Activated B cell treated with CpG ODN at 0.5 μM for 24 hours (primary cell): ENCODE results near the gene MGAT5. TPM values are rescaled to one million over a fixed set of nuclear protein-coding genes. Genes with fewer than 3 reads are reported as not detected.

ENCODE experiments used
- ATAC-seq: fragments of 200-7000 bp; cut with Tn5 transposase; one replicate; pipeline ENCODE4 v1.10.0; 2021; ENCODE audit warnings: low read depth, mild to moderate bottlenecking, moderate library complexity
- CTCF ChIA-PET: fragments of 350-600 bp; sonication (Branson Sonifier 250); formaldehyde crosslinking; loops from one replicate; lab custom pipeline; 2021; ENCODE audit warnings: antibody characterized with exemption; lab: Charles Lee
- POLR2A ChIA-PET: fragments of 350-600 bp; sonication (Branson Sonifier 250); formaldehyde crosslinking; loops from one replicate; lab custom pipeline; 2021; ENCODE audit warnings: antibody characterized with exemption; lab: Charles Lee
- DNase-seq: peaks from one replicate; pipeline ENCODE4 v3.0.0; 2022
- H3K27ac Mint-ChIP-seq: one replicate; pipeline ENCODE4 v1.8.0; 2020; ENCODE audit warnings: mixed read lengths
- H3K27me3 Mint-ChIP-seq: one replicate; pipeline ENCODE4 v1.8.0; 2021; ENCODE audit warnings: mixed read lengths
- H3K36me3 Mint-ChIP-seq: one replicate; pipeline ENCODE4 v1.8.0; 2021; ENCODE audit warnings: low read depth, mixed read lengths
- H3K4me1 Mint-ChIP-seq: one replicate; pipeline ENCODE4 v1.8.0; 2021; ENCODE audit warnings: mixed read lengths
- H3K4me3 Mint-ChIP-seq: one replicate; pipeline ENCODE4 v1.8.0; 2020; ENCODE audit warnings: mild to moderate bottlenecking, mixed read lengths
- H3K9me3 Mint-ChIP-seq: one replicate; pipeline ENCODE4 v1.8.0; 2020; ENCODE audit warnings: mixed read lengths
- intact Hi-C: fragments of 100-400 bp; cut with micrococcal nuclease; formaldehyde crosslinking; loops from one replicate; pipeline ENCODE4 v1.15.1; 2024
- total RNA-seq: library from RNA; stranded (reverse); gene quantifications from 2 replicates; pipeline ENCODE4 v1.2.3, GENCODE V29; 2022
- TF ChIP-seq, protein P1 (sequence below): fragments of 200-600 bp; IDR thresholded peaks from one replicate; pipeline ENCODE4 v1.8.0; 2022; ENCODE audit warnings: antibody characterized with exemption, mild to moderate bottlenecking

MGAT5 gene
- total RNA-seq, 1 donor from 2014 or later = 66.7 TPM

GRCh38 chr2:134305109-134305491, 51.2 kb downstream of the MGAT5 start:
- H3K9me3 Mint-ChIP-seq = no peaks in the 10 kb centered on the region
- DNase-seq (no peak), ATAC-seq (no peak)
- POLR2A ChIA-PET = interaction anchor here (0.6 to 1.4 kb wide), 2 partner anchors 9 to 1671 kb away, joined by 5 read pairs; no protein-coding TSS in a partner anchor
- CTCF ChIA-PET = interaction anchor here (0.7 to 1.5 kb wide), 3 partner anchors 30 to 59 kb away, joined by 3 to 6 read pairs (median 4); no protein-coding TSS in a partner anchor
- no peaks in the 10 kb centered on the region for H3K27me3 Mint-ChIP-seq
- H3K27ac Mint-ChIP-seq = no peak overlapping the region
- no peak overlapping the region for H3K4me3 Mint-ChIP-seq
- peaks cover 90% of the 10 kb centered on the region for H3K4me1 Mint-ChIP-seq
- intact Hi-C loops = no loop called here
- TF ChIP-seq, protein P1, sequence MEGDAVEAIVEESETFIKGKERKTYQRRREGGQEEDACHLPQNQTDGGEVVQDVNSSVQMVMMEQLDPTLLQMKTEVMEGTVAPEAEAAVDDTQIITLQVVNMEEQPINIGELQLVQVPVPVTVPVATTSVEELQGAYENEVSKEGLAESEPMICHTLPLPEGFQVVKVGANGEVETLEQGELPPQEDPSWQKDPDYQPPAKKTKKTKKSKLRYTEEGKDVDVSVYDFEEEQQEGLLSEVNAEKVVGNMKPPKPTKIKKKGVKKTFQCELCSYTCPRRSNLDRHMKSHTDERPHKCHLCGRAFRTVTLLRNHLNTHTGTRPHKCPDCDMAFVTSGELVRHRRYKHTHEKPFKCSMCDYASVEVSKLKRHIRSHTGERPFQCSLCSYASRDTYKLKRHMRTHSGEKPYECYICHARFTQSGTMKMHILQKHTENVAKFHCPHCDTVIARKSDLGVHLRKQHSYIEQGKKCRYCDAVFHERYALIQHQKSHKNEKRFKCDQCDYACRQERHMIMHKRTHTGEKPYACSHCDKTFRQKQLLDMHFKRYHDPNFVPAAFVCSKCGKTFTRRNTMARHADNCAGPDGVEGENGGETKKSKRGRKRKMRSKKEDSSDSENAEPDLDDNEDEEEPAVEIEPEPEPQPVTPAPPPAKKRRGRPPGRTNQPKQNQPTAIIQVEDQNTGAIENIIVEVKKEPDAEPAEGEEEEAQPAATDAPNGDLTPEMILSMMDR = no peak
- H3K36me3 Mint-ChIP-seq = peaks cover 46% of the 10 kb centered on the region

DNA sequence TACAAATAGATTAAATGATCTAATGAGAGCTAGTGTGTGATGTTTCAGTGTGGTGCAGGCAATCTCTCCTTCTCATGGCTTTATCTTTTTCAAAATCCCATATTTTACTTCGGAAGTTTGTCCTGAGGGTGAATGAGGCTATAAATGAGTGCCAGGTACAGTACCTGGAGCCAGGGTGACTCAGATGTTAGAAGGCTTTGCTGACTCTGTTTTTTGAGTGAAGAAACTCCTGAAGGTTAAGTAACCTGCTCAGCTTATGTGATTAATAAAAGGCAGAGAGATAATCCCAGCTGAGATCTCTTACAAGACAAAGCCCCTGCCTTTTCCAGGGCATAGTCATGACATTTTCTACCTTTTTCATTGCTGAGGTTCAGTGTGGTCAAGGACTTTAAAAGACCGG, 52.6 kb downstream of the MGAT5 start:
- CTCF ChIA-PET = interaction anchor here (1.5 kb wide), 1 partner anchor 61 kb away, joined by 6 read pairs; no protein-coding TSS in a partner anchor
- peak overlapping the region; percentile 19 for H3K27ac Mint-ChIP-seq

GRCh38 chr2:134307334-134307733, 53.5 kb downstream of the MGAT5 start:
- H3K27ac Mint-ChIP-seq = peak overlapping the region; percentile 46
- POLR2A ChIA-PET = no interaction called here
- intact Hi-C loops = loop anchor here (2.0 kb wide), 2 partner anchors 13 to 17 kb away; no protein-coding TSS in a partner anchor
- peaks cover 89% of the 10 kb centered on the region for H3K4me1 Mint-ChIP-seq
- peaks cover 53% of the 10 kb centered on the region for H3K36me3 Mint-ChIP-seq
- H3K9me3 Mint-ChIP-seq = no peaks in the 10 kb centered on the region
- H3K4me3 Mint-ChIP-seq = peak overlapping the region; percentile 35
- no peak for DNase-seq
- TF ChIP-seq, protein P1 = no peak
- no peak for ATAC-seq
- H3K27me3 Mint-ChIP-seq = no peaks in the 10 kb centered on the region
- CTCF ChIA-PET = no interaction called here

More for the DNA sequence above, 52.6 kb downstream of the MGAT5 start:
- TF ChIP-seq, protein P1 = no peak
- no peak for ATAC-seq
- POLR2A ChIA-PET = no interaction called here
- intact Hi-C loops = loop anchor here (2.0 kb wide), 2 partner anchors 14 to 16 kb away; no protein-coding TSS in a partner anchor
- Mint-ChIP-seq H3K27me3 (no peaks in the 10 kb centered on the region), H3K4me1 (peaks cover 90% of the 10 kb centered on the region), H3K36me3 (peaks cover 48% of the 10 kb centered on the region), H3K9me3 (no peaks in the 10 kb centered on the region), H3K4me3 (no peak overlapping the region)
- no peak for DNase-seq

DNA sequence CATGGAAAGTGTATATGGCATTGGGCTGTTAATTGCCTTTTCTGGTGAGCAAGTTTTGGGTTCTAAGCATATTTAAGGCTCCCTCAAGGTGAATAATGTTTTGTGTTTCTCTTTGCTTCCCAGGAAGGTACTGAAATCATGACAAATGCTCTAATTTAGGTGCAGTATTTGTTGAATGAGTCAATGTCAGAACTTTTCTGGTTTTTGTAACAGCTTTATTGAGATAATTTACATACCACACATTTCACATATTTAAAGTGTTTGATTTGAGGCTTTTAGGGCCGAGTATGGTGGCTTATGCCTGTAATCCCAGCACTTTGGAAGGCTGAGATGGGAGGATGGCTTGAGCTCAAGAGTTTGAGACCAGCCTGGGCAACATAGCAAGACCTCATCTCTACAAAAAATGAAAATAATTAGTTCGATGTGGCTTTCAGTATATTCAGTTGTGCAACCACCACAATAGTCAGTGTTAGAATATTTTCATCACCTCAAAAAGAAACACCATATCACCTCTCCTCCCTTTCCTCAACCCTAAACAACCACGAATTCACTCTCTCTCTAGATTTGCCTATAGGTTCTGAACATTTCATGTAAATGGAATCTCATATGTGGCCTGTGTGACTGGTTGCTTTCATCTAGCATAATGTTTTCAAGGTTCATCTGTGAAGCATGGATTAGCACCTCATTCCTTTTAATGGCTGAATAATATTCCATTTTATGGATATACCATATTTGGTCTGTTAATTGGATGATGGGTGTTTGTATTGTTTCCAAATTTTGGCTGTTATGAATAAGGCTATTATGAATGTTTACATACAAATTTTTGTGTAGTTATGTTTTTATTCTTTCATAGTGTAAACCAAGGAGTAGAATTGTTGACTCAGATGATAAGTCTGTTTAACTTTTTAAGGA, 54.9 kb downstream of the MGAT5 start:
- Mint-ChIP-seq H3K27me3 (no peaks in the 10 kb centered on the region), H3K27ac (peak overlapping the region; percentile 27), H3K36me3 (peaks cover 56% of the 10 kb centered on the region), H3K4me3 (no peak overlapping the region), H3K4me1 (peaks cover 89% of the 10 kb centered on the region), H3K9me3 (no peaks in the 10 kb centered on the region)
- ChIA-PET POLR2A (no interaction called here), CTCF (interaction anchor here (1.1 kb wide), 1 partner anchor 63 kb away, joined by 4 read pairs; no protein-coding TSS in a partner anchor)
- intact Hi-C loops = no loop called here
- no peak for DNase-seq
- no peak for ATAC-seq
- TF ChIP-seq, protein P1 = no peak
